ENCODE data around the gene OPRL1.
"Not testable (repeated sequence)": the region's sequence is repeated elsewhere in the genome, so short reads cannot be mapped to it uniquely, and the experiment has no call there.

Gene OPRL1

GRCh38 chr20:64122927-64123326 lies 43.0 kb downstream of the OPRL1 start:
- not testable (repeated sequence) for DNase-seq

GRCh38 chr20:64123517-64123916 lies 43.6 kb downstream of the OPRL1 start:
- not testable (repeated sequence) for DNase-seq

GRCh38 chr20:64129146-64129782 lies 49.4 kb downstream of the OPRL1 start:
- DNase-seq = no peak

GRCh38 chr20:64130271-64130670 lies 50.4 kb downstream of the OPRL1 start:
- DNase-seq = no peak

GRCh38 chr20:64130876-64131275 lies 51.0 kb downstream of the OPRL1 start:
- no peak for DNase-seq

- DNase-seq = no peak
Measured at GRCh38 chr20:64131406-64131805, 51.5 kb downstream of the OPRL1 start.

GRCh38 chr20:64133951-64134407 lies 54.1 kb downstream of the OPRL1 start:
- DNase-seq = no peak

- not testable (repeated sequence) for DNase-seq
Measured at GRCh38 chr20:64134744-64135143, 54.9 kb downstream of the OPRL1 start.

GRCh38 chr20:64136004-64136710 lies 56.3 kb downstream of the OPRL1 start:
- no peak for DNase-seq

GRCh38 chr20:64137598-64138031 lies 57.7 kb downstream of the OPRL1 start:
- DNase-seq = no peak

- DNase-seq = no peak
Measured at GRCh38 chr20:64138276-64138815, 58.5 kb downstream of the OPRL1 start.

GRCh38 chr20:64139199-64140060 lies 59.5 kb downstream of the OPRL1 start:
- no peak for DNase-seq

GRCh38 chr20:64140061-64140931 lies 60.4 kb downstream of the OPRL1 start:
- DNase-seq = no peak

GRCh38 chr20:64140956-64141355 lies 61.1 kb downstream of the OPRL1 start:
- no peak for DNase-seq

GRCh38 chr20:64142590-64142989 lies 62.7 kb downstream of the OPRL1 start:
- DNase-seq = peak; percentile 79

- no peak for DNase-seq
Measured at GRCh38 chr20:64143018-64143801, 63.3 kb downstream of the OPRL1 start.

GRCh38 chr20:64144144-64144912 lies 64.4 kb downstream of the OPRL1 start:
- no peak for DNase-seq

GRCh38 chr20:64145458-64146300 lies 65.8 kb downstream of the OPRL1 start:
- no peak for DNase-seq

GRCh38 chr20:64146301-64146935 lies 66.5 kb downstream of the OPRL1 start:
- peak; percentile 36 for DNase-seq

Data from NCI-H510A treated with DMSO at 0.1 percent for 48 hours (cell line).